PFSK-1 (cell line): ENCODE measurements around the gene MED27.

Experiments used
- POLR2AphosphoS5 ChIP-seq: IDR thresholded peaks from 2 replicates; pipeline ENCODE4 v1.6.1; 2012; ENCODE audit warnings: low read depth, mild to moderate bottlenecking, control low read depth, low read length, moderate library complexity
- TAF1 ChIP-seq: IDR thresholded peaks from 2 replicates; pipeline ENCODE4 v1.6.1; 2012; ENCODE audit warnings: low read length, control low read depth, borderline replicate concordance; ENCODE audit not compliant: insufficient read depth
- TF ChIP-seq, protein P1 (sequence below), 2 experiments: IDR thresholded peaks; 2 replicates each; pipeline versions ENCODE4 v1.6.1 to v1.8.0; 2011 to 2012; ENCODE audit warnings: low read depth in 2 of 2, low read length in 2 of 2, control low read depth in 1 of 2, inconsistent platforms in 1 of 2, mild to moderate bottlenecking in 1 of 2, moderate library complexity in 1 of 2; ENCODE audit not compliant: insufficient read depth in 1 of 2

DNA sequence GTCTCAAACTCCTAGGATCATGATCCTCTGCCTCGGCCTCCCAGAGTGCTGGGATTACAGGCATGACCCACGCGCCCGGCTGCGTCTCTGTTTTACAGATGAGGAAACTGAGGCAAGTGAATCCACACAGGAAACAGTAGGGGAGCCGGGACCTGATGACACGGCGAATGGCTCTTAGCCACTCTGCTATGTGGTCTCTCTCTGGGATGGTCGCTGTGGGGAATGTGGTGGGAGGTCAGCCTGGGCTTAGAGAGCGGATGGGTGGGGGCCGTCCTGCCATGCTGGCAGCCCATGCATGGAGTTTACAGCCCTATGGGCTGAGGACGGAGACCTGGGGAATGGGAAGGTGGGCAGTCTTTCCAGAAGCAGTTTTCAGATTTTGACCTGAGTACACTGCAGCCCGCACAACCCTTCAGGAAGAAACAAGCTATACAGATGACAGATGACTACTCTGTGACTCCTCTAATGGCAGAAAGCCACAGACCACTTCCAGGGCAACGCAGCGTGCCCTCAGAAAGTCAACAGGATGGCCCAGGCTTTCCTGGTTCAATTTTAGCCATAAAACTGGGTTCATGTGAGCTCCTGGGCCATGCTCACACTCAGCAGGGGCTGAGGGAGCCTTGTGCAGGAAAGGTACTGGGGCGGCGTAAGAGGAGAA is 203.7 kb downstream of the MED27 start:
- TF ChIP-seq POLR2AphosphoS5 (no peak), TAF1 (no peak)
- TF ChIP-seq, protein P1, sequence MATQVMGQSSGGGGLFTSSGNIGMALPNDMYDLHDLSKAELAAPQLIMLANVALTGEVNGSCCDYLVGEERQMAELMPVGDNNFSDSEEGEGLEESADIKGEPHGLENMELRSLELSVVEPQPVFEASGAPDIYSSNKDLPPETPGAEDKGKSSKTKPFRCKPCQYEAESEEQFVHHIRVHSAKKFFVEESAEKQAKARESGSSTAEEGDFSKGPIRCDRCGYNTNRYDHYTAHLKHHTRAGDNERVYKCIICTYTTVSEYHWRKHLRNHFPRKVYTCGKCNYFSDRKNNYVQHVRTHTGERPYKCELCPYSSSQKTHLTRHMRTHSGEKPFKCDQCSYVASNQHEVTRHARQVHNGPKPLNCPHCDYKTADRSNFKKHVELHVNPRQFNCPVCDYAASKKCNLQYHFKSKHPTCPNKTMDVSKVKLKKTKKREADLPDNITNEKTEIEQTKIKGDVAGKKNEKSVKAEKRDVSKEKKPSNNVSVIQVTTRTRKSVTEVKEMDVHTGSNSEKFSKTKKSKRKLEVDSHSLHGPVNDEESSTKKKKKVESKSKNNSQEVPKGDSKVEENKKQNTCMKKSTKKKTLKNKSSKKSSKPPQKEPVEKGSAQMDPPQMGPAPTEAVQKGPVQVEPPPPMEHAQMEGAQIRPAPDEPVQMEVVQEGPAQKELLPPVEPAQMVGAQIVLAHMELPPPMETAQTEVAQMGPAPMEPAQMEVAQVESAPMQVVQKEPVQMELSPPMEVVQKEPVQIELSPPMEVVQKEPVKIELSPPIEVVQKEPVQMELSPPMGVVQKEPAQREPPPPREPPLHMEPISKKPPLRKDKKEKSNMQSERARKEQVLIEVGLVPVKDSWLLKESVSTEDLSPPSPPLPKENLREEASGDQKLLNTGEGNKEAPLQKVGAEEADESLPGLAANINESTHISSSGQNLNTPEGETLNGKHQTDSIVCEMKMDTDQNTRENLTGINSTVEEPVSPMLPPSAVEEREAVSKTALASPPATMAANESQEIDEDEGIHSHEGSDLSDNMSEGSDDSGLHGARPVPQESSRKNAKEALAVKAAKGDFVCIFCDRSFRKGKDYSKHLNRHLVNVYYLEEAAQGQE (IDR thresholded peaks at IDR 0.05; ENCODE audit: insufficient read depth in 1 of 2, low read depth in 2 of 2, low read length in 2 of 2), result no peak
